Activated T-cell treated with anti-CD3 and anti-CD28 coated beads for 48 hours (primary cell): Measurements from ENCODE around the gene COPS9.

Experiments used
- DNase-seq: peaks from one replicate; pipeline ENCODE4 v3.0.0-alpha.2; 2020; ENCODE audit warnings: low read depth

COPS9 gene

GRCh38 chr2:240134466-240134865 lies 1.6 kb downstream of the COPS9 start:
- no peak for DNase-seq

- DNase-seq: no peak
Observed at GRCh38 chr2:240133401-240133800, 2.7 kb downstream of the COPS9 start.

- no peak for DNase-seq
Observed at GRCh38 chr2:240132651-240132980, 3.5 kb downstream of the COPS9 start.

GRCh38 chr2:240131941-240132650 lies 4.0 kb downstream of the COPS9 start:
- DNase-seq: no peak

GRCh38 chr2:240131296-240131695 lies 4.8 kb downstream of the COPS9 start:
- DNase-seq: no peak

GRCh38 chr2:240130393-240131195 lies 5.5 kb downstream of the COPS9 start:
- DNase-seq: no peak

GRCh38 chr2:240129731-240130392 lies 6.2 kb downstream of the COPS9 start:
- DNase-seq: no peak

GRCh38 chr2:240129311-240129710 lies 6.8 kb downstream of the COPS9 start:
- no peak for DNase-seq

- DNase-seq: no peak
Observed at GRCh38 chr2:240128608-240129145, 7.4 kb downstream of the COPS9 start.

GRCh38 chr2:240127911-240128607 lies 8.0 kb downstream of the COPS9 start:
- no peak for DNase-seq

- no peak for DNase-seq
Observed at GRCh38 chr2:240127191-240127750, 8.8 kb downstream of the COPS9 start.

- no peak for DNase-seq
Observed at GRCh38 chr2:240126731-240127130, 9.4 kb downstream of the COPS9 start.

GRCh38 chr2:240125742-240126141 lies 10.4 kb downstream of the COPS9 start:
- DNase-seq: no peak

- no peak for DNase-seq
Observed at GRCh38 chr2:240124651-240125030, 11.5 kb downstream of the COPS9 start.

- no peak for DNase-seq
Observed at GRCh38 chr2:240123821-240124650, 12.1 kb downstream of the COPS9 start.

GRCh38 chr2:240121675-240122074 lies 14.4 kb downstream of the COPS9 start:
- DNase-seq: no peak

- DNase-seq: no peak
Observed at GRCh38 chr2:240121190-240121589, 14.9 kb downstream of the COPS9 start.

GRCh38 chr2:240114233-240114632 lies 21.9 kb downstream of the COPS9 start:
- DNase-seq: no peak

- DNase-seq: no peak
Observed at GRCh38 chr2:240112914-240113690, 23.0 kb downstream of the COPS9 start.

GRCh38 chr2:240111253-240111652 lies 24.9 kb downstream of the COPS9 start:
- no peak for DNase-seq
